HepG2 (cell line): ENCODE measurements around the gene CHL1.

Experiments used
- JUNB ChIP-seq: sonication (generic); formaldehyde crosslinking; IDR thresholded peaks from 2 replicates; pipeline ENCODE4 v1.8.0; 2022; ENCODE audit warnings: missing genetic modification reagents, mild to moderate bottlenecking, borderline replicate concordance
- RAD21 ChIP-seq: fragments of 450-650 bp; formaldehyde crosslinking; IDR thresholded peaks from 2 replicates; pipeline ENCODE4 v1.5.0; 2020; ENCODE audit warnings: mild to moderate bottlenecking
- REST ChIP-seq, 2 experiments: IDR thresholded peaks; 2 replicates each; pipeline ENCODE4 v1.6.1; 2011 to 2012; ENCODE audit warnings: low read length in 2 of 2, borderline replicate concordance in 1 of 2, low read depth in 1 of 2, mild to moderate bottlenecking in 1 of 2, moderate library complexity in 1 of 2
- ZNF337 ChIP-seq: sonication (generic); formaldehyde crosslinking; IDR thresholded peaks from 2 replicates; pipeline ENCODE4 v1.5.1; 2020; ENCODE audit warnings: missing genetic modification reagents, low read depth, mild to moderate bottlenecking, borderline replicate concordance
- ZNF740 ChIP-seq: sonication (generic); formaldehyde crosslinking; IDR thresholded peaks from 2 replicates; pipeline ENCODE4 v1.4.0; 2020; ENCODE audit warnings: missing genetic modification reagents
- TF ChIP-seq, protein P1 (sequence below): sonication (generic); formaldehyde crosslinking; IDR thresholded peaks from 2 replicates; pipeline ENCODE4 v1.4.0; 2020; ENCODE audit warnings: missing genetic modification reagents

- TF ChIP-seq, protein P1, sequence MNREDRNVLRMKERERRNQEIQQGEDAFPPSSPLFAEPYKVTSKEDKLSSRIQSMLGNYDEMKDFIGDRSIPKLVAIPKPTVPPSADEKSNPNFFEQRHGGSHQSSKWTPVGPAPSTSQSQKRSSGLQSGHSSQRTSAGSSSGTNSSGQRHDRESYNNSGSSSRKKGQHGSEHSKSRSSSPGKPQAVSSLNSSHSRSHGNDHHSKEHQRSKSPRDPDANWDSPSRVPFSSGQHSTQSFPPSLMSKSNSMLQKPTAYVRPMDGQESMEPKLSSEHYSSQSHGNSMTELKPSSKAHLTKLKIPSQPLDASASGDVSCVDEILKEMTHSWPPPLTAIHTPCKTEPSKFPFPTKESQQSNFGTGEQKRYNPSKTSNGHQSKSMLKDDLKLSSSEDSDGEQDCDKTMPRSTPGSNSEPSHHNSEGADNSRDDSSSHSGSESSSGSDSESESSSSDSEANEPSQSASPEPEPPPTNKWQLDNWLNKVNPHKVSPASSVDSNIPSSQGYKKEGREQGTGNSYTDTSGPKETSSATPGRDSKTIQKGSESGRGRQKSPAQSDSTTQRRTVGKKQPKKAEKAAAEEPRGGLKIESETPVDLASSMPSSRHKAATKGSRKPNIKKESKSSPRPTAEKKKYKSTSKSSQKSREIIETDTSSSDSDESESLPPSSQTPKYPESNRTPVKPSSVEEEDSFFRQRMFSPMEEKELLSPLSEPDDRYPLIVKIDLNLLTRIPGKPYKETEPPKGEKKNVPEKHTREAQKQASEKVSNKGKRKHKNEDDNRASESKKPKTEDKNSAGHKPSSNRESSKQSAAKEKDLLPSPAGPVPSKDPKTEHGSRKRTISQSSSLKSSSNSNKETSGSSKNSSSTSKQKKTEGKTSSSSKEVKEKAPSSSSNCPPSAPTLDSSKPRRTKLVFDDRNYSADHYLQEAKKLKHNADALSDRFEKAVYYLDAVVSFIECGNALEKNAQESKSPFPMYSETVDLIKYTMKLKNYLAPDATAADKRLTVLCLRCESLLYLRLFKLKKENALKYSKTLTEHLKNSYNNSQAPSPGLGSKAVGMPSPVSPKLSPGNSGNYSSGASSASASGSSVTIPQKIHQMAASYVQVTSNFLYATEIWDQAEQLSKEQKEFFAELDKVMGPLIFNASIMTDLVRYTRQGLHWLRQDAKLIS (CRISPR knock-in tag): no peak
- TF ChIP-seq REST (IDR thresholded peaks at IDR 0.05; ENCODE audit: borderline replicate concordance in 1 of 2, low read depth in 1 of 2, low read length in 2 of 2) (no peak), ZNF337 (no peak), RAD21 (no peak), ZNF740 (no peak), JUNB (CRISPR knock-in tag) (no peak)
These were observed 1.4 kb downstream of the CHL1 start for GRCh38 chr3:197828-198491.
